HepG2 (cell line): ENCODE data around the gene METTL22. TPM values are rescaled to one million over a fixed set of nuclear protein-coding genes. Genes with fewer than 3 reads are reported as not detected.
A peak's percentile ranks its signal among the peaks of the same experiment; 100 is the strongest.

Experiments used
- FOXJ3 ChIP-seq: sonication (generic); formaldehyde crosslinking; IDR thresholded peaks from 2 replicates; pipeline ENCODE4 v1.4.0; 2020; ENCODE audit warnings: missing genetic modification reagents, mild to moderate bottlenecking, borderline replicate concordance
- HOXA3 ChIP-seq: sonication (generic); formaldehyde crosslinking; IDR thresholded peaks from 2 replicates; pipeline ENCODE4 v1.5.0; 2020; ENCODE audit warnings: missing genetic modification reagents
- KAT2B ChIP-seq: fragments of 150-350 bp; IDR thresholded peaks from 2 replicates; pipeline ENCODE4 v1.6.1; 2014; ENCODE audit warnings: low read depth, low read length, borderline replicate concordance
- KLF13 ChIP-seq: sonication (generic); formaldehyde crosslinking; IDR thresholded peaks from 2 replicates; pipeline ENCODE4 v1.4.0; 2020; ENCODE audit warnings: mild to moderate bottlenecking, missing genetic modification reagents
- NFAT5 ChIP-seq: sonication (generic); formaldehyde crosslinking; IDR thresholded peaks from 2 replicates; pipeline ENCODE4 v1.4.0; 2020; ENCODE audit warnings: missing genetic modification reagents
- PATZ1 ChIP-seq: sonication (generic); formaldehyde crosslinking; IDR thresholded peaks from 2 replicates; pipeline ENCODE4 v1.4.0; 2020; ENCODE audit warnings: missing genetic modification reagents
- RFXANK ChIP-seq: IDR thresholded peaks from 2 replicates; pipeline ENCODE4 v1.6.1; 2016
- SALL2 ChIP-seq: sonication (generic); formaldehyde crosslinking; IDR thresholded peaks from 2 replicates; pipeline ENCODE4 v1.8.1; 2023; ENCODE audit warnings: mild to moderate bottlenecking, missing genetic modification reagents, inconsistent platforms
- SMYD3 ChIP-seq: sonication (generic); formaldehyde crosslinking; IDR thresholded peaks from 2 replicates; pipeline ENCODE4 v1.8.1; 2023; ENCODE audit warnings: mild to moderate bottlenecking, missing genetic modification reagents
- ZFY ChIP-seq: sonication (generic); formaldehyde crosslinking; IDR thresholded peaks from 2 replicates; pipeline ENCODE4 v1.4.0; 2020; ENCODE audit warnings: missing genetic modification reagents
- ZHX2 ChIP-seq, 2 experiments: sonication (generic) in 1 of 2; formaldehyde crosslinking in 1 of 2; IDR thresholded peaks; 2 replicates each; pipeline versions ENCODE4 v1.6.1 to v1.9.0; 2014 to 2022; ENCODE audit warnings: antibody characterized with exemption in 1 of 2, borderline replicate concordance in 1 of 2, inconsistent platforms in 1 of 2, low read depth in 1 of 2, missing genetic modification reagents in 1 of 2
- ZNF446 ChIP-seq: sonication (generic); formaldehyde crosslinking; IDR thresholded peaks from 2 replicates; pipeline ENCODE4 v1.5.0; 2020; ENCODE audit warnings: mild to moderate bottlenecking, missing genetic modification reagents
- ZNF816 ChIP-seq: sonication (generic); formaldehyde crosslinking; IDR thresholded peaks from 2 replicates; pipeline ENCODE4 v1.8.0; 2022; ENCODE audit warnings: missing genetic modification reagents, mild to moderate bottlenecking, borderline replicate concordance
- polyA plus RNA-seq, 8 experiments: library from polyadenylated mRNA; depleted of rRNA in 3 of 8; stranded (reverse) in 7 of 8; unstranded in 1 of 8; fragments of >200 nt; fragmentation: Illumina TruSeq in 4 of 8; extraction: Trizol in 4 of 8; gene quantifications; 2 replicates each; pipeline versions ENCODE4 v1.2.1 to v1.2.3, GENCODE V29; 2011 to 2016; ENCODE audit warnings: low read depth in 4 of 8, missing spikeins in 1 of 8, mixed read lengths in 1 of 8; ENCODE audit not compliant: insufficient read depth in 1 of 8
- total RNA-seq, 5 experiments: library from RNA; depleted of rRNA; stranded (reverse); fragments of >200 nt; fragmentation: Illumina TruSeq; extraction: Trizol; gene quantifications; 2 replicates each; pipeline ENCODE4 v1.2.3, GENCODE V29; 2016; ENCODE audit warnings: low read depth in 1 of 5
- TF ChIP-seq, protein P1 (sequence below): IDR thresholded peaks from 2 replicates; pipeline ENCODE4 v1.6.1; 2016; ENCODE audit warnings: low read depth

METTL22 gene
- total and polyA plus RNA-seq, 2 of the 13 experiments (the other 11 are each of a cell fraction or from before 2014, with no cell fraction given), result 36.2 to 94.8 TPM

DNA sequence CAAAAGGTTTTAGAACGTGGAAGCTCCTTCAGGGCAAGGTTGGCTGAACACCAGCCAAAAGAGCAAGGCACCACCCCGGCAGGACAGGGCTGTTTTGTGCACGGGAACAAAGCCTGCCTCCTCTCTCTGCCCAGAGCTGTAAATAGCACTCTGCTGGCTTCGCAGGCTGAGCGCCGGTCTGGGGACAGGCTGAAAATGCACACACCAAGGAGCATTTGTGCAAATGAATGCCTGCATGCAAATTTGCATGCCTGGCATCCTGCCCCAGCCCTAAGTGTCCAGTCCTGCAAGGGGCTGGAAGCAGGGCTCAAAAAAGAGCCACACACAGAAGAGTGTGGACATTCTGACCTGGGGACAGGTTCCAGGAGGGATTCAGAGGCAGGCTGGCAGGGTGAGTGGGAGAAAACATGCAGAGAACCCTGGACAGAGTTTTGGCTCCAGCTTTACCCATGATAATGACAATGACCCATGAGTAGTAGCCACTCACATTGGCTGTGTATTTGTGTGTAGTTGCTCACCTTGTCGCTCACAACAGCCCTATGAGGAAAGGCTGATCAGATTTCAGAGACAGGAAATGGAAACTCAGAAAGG lies 64.6 kb downstream of the METTL22 start (continued):
- TF ChIP-seq NFAT5 (CRISPR knock-in tag) (0 out of 2 replicates have a peak, but pooled peaks have one; percentile 59), ZFY (CRISPR knock-in tag) (no peak), ZHX2 (IDR thresholded peaks at IDR 0.05; ENCODE audit: low read depth) (no peak), ZHX2 (CRISPR knock-in tag; IDR thresholded peaks at IDR 0.05; ENCODE audit: borderline replicate concordance) (no peak), ZNF446 (no peak), PATZ1 (CRISPR knock-in tag) (no peak), ZNF816 (CRISPR knock-in tag) (no peak), KLF13 (CRISPR knock-in tag) (no peak), SMYD3 (CRISPR knock-in tag) (no peak), HOXA3 (CRISPR knock-in tag) (0 out of 2 replicates have a peak, but pooled peaks have one; percentile 23), FOXJ3 (CRISPR knock-in tag) (0 out of 2 replicates have a peak, but pooled peaks have one; percentile 36), KAT2B (no peak), RFXANK (CRISPR knock-in tag) (no peak), SALL2 (CRISPR knock-in tag) (0 out of 2 replicates have a peak, but pooled peaks have one; percentile 61)
- TF ChIP-seq, protein P1, sequence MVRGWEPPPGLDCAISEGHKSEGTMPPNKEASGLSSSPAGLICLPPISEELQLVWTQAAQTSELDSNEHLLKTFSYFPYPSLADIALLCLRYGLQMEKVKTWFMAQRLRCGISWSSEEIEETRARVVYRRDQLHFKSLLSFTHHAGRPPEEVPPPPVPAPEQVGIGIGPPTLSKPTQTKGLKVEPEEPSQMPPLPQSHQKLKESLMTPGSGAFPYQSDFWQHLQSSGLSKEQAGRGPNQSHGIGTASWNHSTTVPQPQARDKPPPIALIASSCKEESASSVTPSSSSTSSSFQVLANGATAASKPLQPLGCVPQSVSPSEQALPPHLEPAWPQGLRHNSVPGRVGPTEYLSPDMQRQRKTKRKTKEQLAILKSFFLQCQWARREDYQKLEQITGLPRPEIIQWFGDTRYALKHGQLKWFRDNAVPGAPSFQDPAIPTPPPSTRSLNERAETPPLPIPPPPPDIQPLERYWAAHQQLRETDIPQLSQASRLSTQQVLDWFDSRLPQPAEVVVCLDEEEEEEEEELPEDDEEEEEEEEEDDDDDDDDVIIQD, result no peak
